ENCODE measurements around the gene UPK3BL2. TPM values are rescaled to one million over a fixed set of nuclear protein-coding genes. Genes with fewer than 3 reads are reported as not detected.
"Not testable (repeated sequence)": the region's sequence is repeated elsewhere in the genome, so short reads cannot be mapped to it uniquely, and the experiment has no call there.

Gene UPK3BL2, protein sequence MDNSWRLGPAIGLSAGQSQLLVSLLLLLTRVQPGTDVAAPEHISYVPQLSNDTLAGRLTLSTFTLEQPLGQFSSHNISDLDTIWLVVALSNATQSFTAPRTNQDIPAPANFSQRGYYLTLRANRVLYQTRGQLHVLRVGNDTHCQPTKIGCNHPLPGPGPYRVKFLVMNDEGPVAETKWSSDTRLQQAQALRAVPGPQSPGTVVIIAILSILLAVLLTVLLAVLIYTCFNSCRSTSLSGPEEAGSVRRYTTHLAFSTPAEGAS
- total RNA-seq (2014; rRNA removed; shearing (Covaris generic)) (1.6 TPM in 1 of 2 replicates, not detected in the other), polyA plus RNA-seq (2016; fragmentation: Nextera tagmentation; extraction: Ambion mirVana) (0.39 and 0.83 TPM in 2 replicates)

DNA sequence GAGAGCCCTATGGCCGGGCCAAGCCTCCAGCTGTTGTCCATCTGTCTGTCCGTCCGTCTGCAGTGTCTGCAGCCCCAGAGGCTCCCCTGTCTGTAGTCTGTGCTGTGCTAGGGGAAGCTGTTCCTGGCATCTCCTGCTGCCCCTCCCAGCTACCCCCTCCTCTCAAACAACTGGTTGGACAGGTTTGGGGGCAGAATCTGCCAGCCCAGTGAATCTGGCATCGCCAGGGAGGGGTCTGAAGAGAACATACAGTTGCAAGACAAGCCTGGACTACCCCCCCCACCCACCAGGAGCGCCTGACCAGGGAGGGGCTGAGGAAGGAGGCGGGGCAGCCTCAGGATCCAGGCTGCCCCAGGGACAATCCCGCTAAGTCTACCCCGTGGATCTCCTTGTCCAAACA lies at the start of gene UPK3BL2:
Gene UPK3BL2 (minus strand): TSS at position 101 of the 400 bp plus-strand sequence. CDS start 60 bp downstream, at position 41.
- H3K27me3 ChIP-seq (replicated peaks; ENCODE audit: insufficient read depth); H3K4me2 ChIP-seq (ENCODE audit: unreplicated experiment); H3K9me2 ChIP-seq (ENCODE audit: insufficient read depth); H2AFZ ChIP-seq; H3K4me3 ChIP-seq; H3K36me3 ChIP-seq (ENCODE audit: low read depth); H4K20me1 ChIP-seq (ENCODE audit: insufficient read depth); DNase-seq; H3K9ac ChIP-seq; H3F3A ChIP-seq (ENCODE audit: insufficient read depth); H3K9me3 ChIP-seq (ENCODE audit: low read depth); H3K27ac ChIP-seq; in situ Hi-C loops (cut with MboI); H3K79me2 ChIP-seq (ENCODE audit: insufficient read depth); H3K4me1 ChIP-seq (ENCODE audit: insufficient read depth): not testable (repeated sequence)
- WGBS, 2 experiments (ENCODE audit: low coverage in 1 of 2, low lambda C conversion rate in 2 of 2, missing lambda C conversion rate in 2 of 2): no CpG with 5 or more reads among the region's 8 CpGs

- H3K9me3 ChIP-seq (ENCODE audit: low read depth); H3K9me2 ChIP-seq (ENCODE audit: insufficient read depth); H3K79me2 ChIP-seq (ENCODE audit: insufficient read depth); H3K27ac ChIP-seq; H4K20me1 ChIP-seq (ENCODE audit: insufficient read depth); H3K27me3 ChIP-seq (replicated peaks; ENCODE audit: insufficient read depth); H2AFZ ChIP-seq; H3K4me1 ChIP-seq (ENCODE audit: insufficient read depth); H3K36me3 ChIP-seq (ENCODE audit: low read depth); DNase-seq; in situ Hi-C loops (cut with MboI); H3K4me3 ChIP-seq; H3K9ac ChIP-seq; H3K4me2 ChIP-seq (ENCODE audit: unreplicated experiment); H3F3A ChIP-seq (ENCODE audit: insufficient read depth): not testable (repeated sequence)
- 27 to 39% methylated on average over 3 to 9 of the region's 26 CpGs for WGBS, 2 experiments (ENCODE audit: low coverage in 1 of 2, low lambda C conversion rate in 2 of 2, missing lambda C conversion rate in 2 of 2)
These were observed 49.1 kb upstream of the UPK3BL2 start for GRCh38 chr7:102592477-102593019.

- H3K9me3 ChIP-seq (ENCODE audit: low read depth); H3K27ac ChIP-seq; H2AFZ ChIP-seq; H3K36me3 ChIP-seq (ENCODE audit: low read depth); H3K9me2 ChIP-seq (ENCODE audit: insufficient read depth); in situ Hi-C loops (cut with MboI); H3F3A ChIP-seq (ENCODE audit: insufficient read depth); H3K4me3 ChIP-seq; H3K4me2 ChIP-seq (ENCODE audit: unreplicated experiment); DNase-seq; H3K79me2 ChIP-seq (ENCODE audit: insufficient read depth); H4K20me1 ChIP-seq (ENCODE audit: insufficient read depth); H3K4me1 ChIP-seq (ENCODE audit: insufficient read depth); H3K9ac ChIP-seq; H3K27me3 ChIP-seq (replicated peaks; ENCODE audit: insufficient read depth): not testable (repeated sequence)
- no CpG with 5 or more reads among the region's 9 CpGs for WGBS, 2 experiments (ENCODE audit: low coverage in 1 of 2, low lambda C conversion rate in 2 of 2, missing lambda C conversion rate in 2 of 2)
These were observed 46.4 kb upstream of the UPK3BL2 start for GRCh38 chr7:102589857-102590256.

DNA sequence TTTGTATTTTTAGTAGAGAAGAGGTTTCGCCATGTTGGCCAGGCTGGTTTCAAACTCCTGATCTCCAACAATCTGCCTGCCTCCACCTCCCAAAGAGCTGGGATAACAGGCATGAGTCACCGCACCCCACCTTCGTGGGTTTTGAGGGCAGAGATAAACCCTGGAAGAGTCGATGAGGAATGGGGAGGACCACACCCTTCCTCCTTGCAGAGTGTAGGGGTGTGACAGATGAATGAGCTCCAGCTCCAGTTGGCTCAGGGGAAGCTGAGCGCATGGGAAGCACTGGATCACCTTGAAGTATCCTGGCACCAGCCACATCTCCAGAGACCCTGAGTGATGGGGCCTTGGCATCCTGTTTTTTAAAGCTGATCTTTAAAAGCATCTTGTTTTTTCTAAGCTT lies 40.0 kb upstream of the UPK3BL2 start:
- H3K79me2 ChIP-seq (ENCODE audit: insufficient read depth); H3K9me2 ChIP-seq (ENCODE audit: insufficient read depth); H3K4me3 ChIP-seq; DNase-seq; H3F3A ChIP-seq (ENCODE audit: insufficient read depth); H3K4me1 ChIP-seq (ENCODE audit: insufficient read depth); H3K4me2 ChIP-seq (ENCODE audit: unreplicated experiment); H3K9me3 ChIP-seq (ENCODE audit: low read depth); H3K36me3 ChIP-seq (ENCODE audit: low read depth); in situ Hi-C loops (cut with MboI); H3K9ac ChIP-seq; H2AFZ ChIP-seq; H4K20me1 ChIP-seq (ENCODE audit: insufficient read depth); H3K27ac ChIP-seq; H3K27me3 ChIP-seq (replicated peaks; ENCODE audit: insufficient read depth): not testable (repeated sequence)
- no CpG with 5 or more reads among the region's 5 CpGs for WGBS, 2 experiments (ENCODE audit: low coverage in 1 of 2, low lambda C conversion rate in 2 of 2, missing lambda C conversion rate in 2 of 2)

- H3K27me3 ChIP-seq (replicated peaks; ENCODE audit: insufficient read depth); H3F3A ChIP-seq (ENCODE audit: insufficient read depth); H3K27ac ChIP-seq; H3K79me2 ChIP-seq (ENCODE audit: insufficient read depth); H4K20me1 ChIP-seq (ENCODE audit: insufficient read depth); in situ Hi-C loops (cut with MboI); H3K4me1 ChIP-seq (ENCODE audit: insufficient read depth); H2AFZ ChIP-seq; H3K9me2 ChIP-seq (ENCODE audit: insufficient read depth); H3K4me2 ChIP-seq (ENCODE audit: unreplicated experiment); DNase-seq; H3K9ac ChIP-seq; H3K4me3 ChIP-seq; H3K9me3 ChIP-seq (ENCODE audit: low read depth); H3K36me3 ChIP-seq (ENCODE audit: low read depth): not testable (repeated sequence)
- no CpG with 5 or more reads among the region's 5 CpGs for WGBS, 2 experiments (ENCODE audit: low coverage in 1 of 2, low lambda C conversion rate in 2 of 2, missing lambda C conversion rate in 2 of 2)
These were observed 38.2 kb upstream of the UPK3BL2 start for GRCh38 chr7:102581722-102582121.

DNA sequence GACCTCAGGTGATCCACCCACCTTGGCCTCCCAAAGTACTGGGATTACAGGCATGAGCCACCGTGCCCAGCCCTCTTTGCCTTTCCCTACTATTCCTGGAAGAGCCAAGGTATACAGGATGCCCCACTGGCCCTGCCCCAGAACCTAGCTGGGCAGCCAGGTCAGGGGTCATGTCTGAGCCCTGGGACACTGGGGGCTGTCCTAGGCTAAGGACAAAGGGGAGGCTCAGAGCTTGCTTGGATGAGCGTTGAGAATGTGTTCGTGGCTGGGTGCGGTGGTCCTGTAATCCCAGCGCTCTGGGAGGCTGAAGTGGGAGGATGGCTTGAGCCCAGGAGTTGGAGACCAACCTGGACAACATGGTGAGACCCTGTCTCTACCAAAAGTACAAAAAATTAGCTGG lies 35.0 kb upstream of the UPK3BL2 start:
- not testable (repeated sequence) for H3K27me3 ChIP-seq (replicated peaks; ENCODE audit: insufficient read depth); DNase-seq

DNA sequence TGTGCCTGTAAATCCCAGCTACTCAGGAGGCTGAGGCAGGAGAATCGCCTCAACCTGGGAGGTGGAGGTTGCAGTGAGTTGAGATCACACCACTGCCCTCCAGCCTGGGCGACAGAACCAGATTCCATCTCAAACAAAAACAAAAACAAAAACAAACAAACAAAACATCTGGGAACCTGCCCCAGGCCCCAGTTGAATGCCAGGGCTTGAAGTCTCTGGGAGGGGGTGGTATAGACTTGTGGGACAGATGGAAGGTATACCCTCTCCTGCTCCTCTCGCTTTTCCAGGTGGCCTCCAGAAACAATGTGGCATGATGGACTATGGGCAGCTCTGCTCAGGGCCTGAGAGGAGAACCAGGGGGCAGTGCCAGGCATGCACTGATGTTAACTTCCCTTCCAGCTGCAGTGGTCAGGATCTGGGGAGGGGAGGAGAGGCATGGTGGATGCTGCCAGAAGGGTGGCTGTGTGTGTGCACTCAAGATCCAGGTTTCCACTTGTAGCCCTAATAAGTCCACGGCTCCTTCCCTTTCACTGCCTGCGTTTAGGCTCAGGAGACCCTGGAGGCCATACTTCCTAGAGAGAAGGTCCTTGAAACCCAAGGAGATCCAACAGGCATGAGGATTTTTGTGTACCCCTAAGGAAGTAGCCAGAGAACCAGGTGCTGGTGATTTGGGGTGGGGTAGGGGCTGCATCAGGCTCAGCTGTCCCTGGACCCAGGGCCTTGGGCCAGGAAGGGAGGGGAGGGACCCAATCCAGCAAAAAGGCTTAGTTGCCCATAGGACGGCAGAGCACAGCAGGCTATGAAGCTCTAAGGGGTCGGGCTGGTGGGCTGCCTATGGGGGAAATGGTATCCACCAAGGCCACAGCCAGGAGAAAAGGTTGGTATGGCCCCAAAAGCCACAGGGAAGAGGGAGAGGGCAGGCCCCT lies 34.1 kb upstream of the UPK3BL2 start:
- H3K4me3 ChIP-seq; H3K9me2 ChIP-seq (ENCODE audit: insufficient read depth); H3K79me2 ChIP-seq (ENCODE audit: insufficient read depth); H3K4me1 ChIP-seq (ENCODE audit: insufficient read depth); H2AFZ ChIP-seq; DNase-seq; in situ Hi-C loops (cut with MboI); H3F3A ChIP-seq (ENCODE audit: insufficient read depth); H3K9me3 ChIP-seq (ENCODE audit: low read depth); H3K9ac ChIP-seq; H3K4me2 ChIP-seq (ENCODE audit: unreplicated experiment); H4K20me1 ChIP-seq (ENCODE audit: insufficient read depth); H3K36me3 ChIP-seq (ENCODE audit: low read depth); H3K27me3 ChIP-seq (replicated peaks; ENCODE audit: insufficient read depth); H3K27ac ChIP-seq: not testable (repeated sequence)
- WGBS, 2 experiments (ENCODE audit: low coverage in 1 of 2, low lambda C conversion rate in 2 of 2, missing lambda C conversion rate in 2 of 2): 38 to 42% methylated on average over 6 to 7 of the region's 7 CpGs

More for the DNA sequence above, 35.0 kb upstream of the UPK3BL2 start:
- H4K20me1 ChIP-seq (ENCODE audit: insufficient read depth); H3F3A ChIP-seq (ENCODE audit: insufficient read depth); H3K36me3 ChIP-seq (ENCODE audit: low read depth); H3K9ac ChIP-seq; H3K4me1 ChIP-seq (ENCODE audit: insufficient read depth); in situ Hi-C loops (cut with MboI); H3K4me3 ChIP-seq; H3K27ac ChIP-seq; H3K79me2 ChIP-seq (ENCODE audit: insufficient read depth); H3K9me2 ChIP-seq (ENCODE audit: insufficient read depth); H2AFZ ChIP-seq; H3K9me3 ChIP-seq (ENCODE audit: low read depth); H3K4me2 ChIP-seq (ENCODE audit: unreplicated experiment): not testable (repeated sequence)
- 44 to 60% methylated on average over 3 to 5 of the region's 5 CpGs for WGBS, 2 experiments (ENCODE audit: low coverage in 1 of 2, low lambda C conversion rate in 2 of 2, missing lambda C conversion rate in 2 of 2)
